Stimulated activated CD8-positive, alpha-beta memory T cell treated with anti-CD3 and anti-CD28 coated beads, Interleukin-12 subunit alpha, Interleukin-12 subunit beta, amount 100 ng/mL, for 4 hours (primary cell): ENCODE data around the gene HOXD8.

Experiments
- DNase-seq: peaks from one replicate; pipeline ENCODE4 v3.0.0-alpha.2; 2020; ENCODE audit warnings: low read depth

HOXD8 gene

GRCh38 chr2:176103742-176104315 lies 25.7 kb upstream of the HOXD8 start:
- no peak for DNase-seq

- no peak for DNase-seq
Observed at GRCh38 chr2:176104316-176105077, 25.0 kb upstream of the HOXD8 start.

- DNase-seq, result no peak
Observed at GRCh38 chr2:176105078-176105729, 24.3 kb upstream of the HOXD8 start.

GRCh38 chr2:176105730-176106580 lies 23.6 kb upstream of the HOXD8 start:
- no peak for DNase-seq

- DNase-seq, result no peak
Observed at GRCh38 chr2:176106581-176107539, 22.6 kb upstream of the HOXD8 start, which contains the start of gene HOXD11. TSS of gene HOXD11 (plus strand) at chr2:176107280. CDS start at chr2:176107356, 76 bp downstream.

- no peak for DNase-seq
Observed at GRCh38 chr2:176107731-176108181, 21.7 kb upstream of the HOXD8 start.

GRCh38 chr2:176109192-176109901 lies 20.2 kb upstream of the HOXD8 start:
- no peak for DNase-seq

- no peak for DNase-seq
Observed at GRCh38 chr2:176109946-176110345, 19.6 kb upstream of the HOXD8 start.

- no peak for DNase-seq
Observed at GRCh38 chr2:176110415-176111308, 18.8 kb upstream of the HOXD8 start.

- no peak for DNase-seq
Observed at GRCh38 chr2:176111309-176111663, 18.2 kb upstream of the HOXD8 start.

- no peak for DNase-seq
Observed at GRCh38 chr2:176111846-176112374, 17.6 kb upstream of the HOXD8 start.

GRCh38 chr2:176112375-176113302 lies 16.9 kb upstream of the HOXD8 start:
- no peak for DNase-seq

- no peak for DNase-seq
Observed at GRCh38 chr2:176114120-176114929, 15.2 kb upstream of the HOXD8 start.

GRCh38 chr2:176114930-176115625 lies 14.4 kb upstream of the HOXD8 start:
- no peak for DNase-seq

GRCh38 chr2:176115883-176116813 lies 13.4 kb upstream of the HOXD8 start, which contains the start of gene HOXD10:
TSS of gene HOXD10 (plus strand) at chr2:176116778. CDS start at chr2:176116834, 56 bp downstream.
- DNase-seq, result no peak
